HCT116 (cell line): ENCODE measurements around the gene CPA2.

Source experiments
- MAX ChIP-seq: IDR thresholded peaks from 2 replicates; pipeline ENCODE4 v1.6.1; 2012
- POLR2A ChIP-seq: IDR thresholded peaks from 2 replicates; pipeline ENCODE4 v1.7.0; 2011; ENCODE audit warnings: borderline replicate concordance; ENCODE audit not compliant: insufficient read depth, insufficient read length; ENCODE audit errors: extremely low read depth
- POLR2AphosphoS5 ChIP-seq: IDR thresholded peaks from 2 replicates; pipeline ENCODE4 v1.6.1; 2011; ENCODE audit warnings: mild to moderate bottlenecking, low read depth, low read length, moderate library complexity
- SP1 ChIP-seq: IDR thresholded peaks from 2 replicates; pipeline ENCODE4 v1.6.1; 2012; ENCODE audit warnings: low read depth
- YY1 ChIP-seq: IDR thresholded peaks from 2 replicates; pipeline ENCODE4 v1.6.1; 2011; ENCODE audit warnings: low read length, low read depth, moderate library complexity, mild to moderate bottlenecking; ENCODE audit not compliant: insufficient replicate concordance; ENCODE audit errors: extremely low read depth
- ZFX ChIP-seq: fragments of 450-650 bp; IDR thresholded peaks from 2 replicates; pipeline ENCODE4 v1.6.1; 2017
- TF ChIP-seq, protein P1 (sequence below), 3 experiments: fragments of 200-600 bp in 1 of 3; sonication (generic) in 1 of 3; IDR thresholded peaks in 2 of 3; conservative IDR thresholded peaks in 1 of 3; 2 replicates each; pipeline ENCODE4 v1.5.1; 2012 to 2017; ENCODE audit warnings: low read depth in 2 of 3, low read length in 2 of 3, antibody characterized with exemption in 1 of 3, borderline replicate concordance in 1 of 3, control low read depth in 1 of 3, mild to moderate bottlenecking in 1 of 3, mixed read lengths in 1 of 3, mixed run types in 1 of 3, moderate library complexity in 1 of 3; ENCODE audit not compliant: insufficient read depth in 1 of 3
- TF ChIP-seq, protein P2 (sequence below): IDR thresholded peaks from 2 replicates; pipeline ENCODE4 v1.6.1; 2011; ENCODE audit warnings: mild to moderate bottlenecking, low read length, moderate library complexity; ENCODE audit not compliant: insufficient replicate concordance; ENCODE audit errors: extremely low read depth
- TF ChIP-seq, protein P3 (sequence below): IDR thresholded peaks from 2 replicates; pipeline ENCODE4 v1.6.1; 2012; ENCODE audit warnings: low read depth

DNA sequence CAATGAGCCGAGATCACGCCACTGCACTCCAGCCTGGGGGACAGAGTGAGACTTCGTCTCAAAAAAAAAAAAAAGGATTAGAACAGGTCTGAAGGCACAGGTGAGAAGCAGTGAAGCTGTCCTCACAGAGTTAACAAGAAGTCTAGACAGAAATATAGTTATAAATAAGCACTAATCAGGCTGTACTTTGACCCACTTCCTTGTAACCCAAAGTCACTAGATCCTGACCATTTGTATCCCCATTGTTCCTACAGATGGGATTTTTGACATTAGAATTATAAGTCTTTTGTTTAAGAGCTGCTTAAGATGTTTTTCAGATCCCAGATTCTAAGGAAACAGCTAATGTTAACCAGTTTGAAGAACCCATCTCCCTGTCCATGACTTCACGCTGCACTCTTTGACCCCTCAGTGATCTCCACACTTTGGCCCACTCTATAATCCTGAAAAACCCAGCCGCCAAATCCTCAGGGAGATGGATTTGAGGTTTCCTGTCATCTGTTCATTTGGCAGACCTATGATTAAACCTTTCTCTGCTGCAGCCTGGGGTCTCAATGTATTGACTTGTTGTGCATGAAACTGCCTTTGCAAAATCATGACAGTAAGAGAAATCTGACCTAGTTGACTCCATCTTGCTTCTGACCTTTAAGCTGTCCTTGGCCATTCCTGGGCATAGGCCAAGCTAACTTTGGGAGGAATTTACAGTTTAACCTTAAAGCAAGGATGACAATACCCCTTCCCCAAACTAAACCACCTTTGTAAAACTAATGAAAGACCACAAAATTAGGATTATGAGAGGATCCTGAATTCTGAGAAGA lies 47.6 kb upstream of the CPA2 start:
- TF ChIP-seq, protein P1, sequence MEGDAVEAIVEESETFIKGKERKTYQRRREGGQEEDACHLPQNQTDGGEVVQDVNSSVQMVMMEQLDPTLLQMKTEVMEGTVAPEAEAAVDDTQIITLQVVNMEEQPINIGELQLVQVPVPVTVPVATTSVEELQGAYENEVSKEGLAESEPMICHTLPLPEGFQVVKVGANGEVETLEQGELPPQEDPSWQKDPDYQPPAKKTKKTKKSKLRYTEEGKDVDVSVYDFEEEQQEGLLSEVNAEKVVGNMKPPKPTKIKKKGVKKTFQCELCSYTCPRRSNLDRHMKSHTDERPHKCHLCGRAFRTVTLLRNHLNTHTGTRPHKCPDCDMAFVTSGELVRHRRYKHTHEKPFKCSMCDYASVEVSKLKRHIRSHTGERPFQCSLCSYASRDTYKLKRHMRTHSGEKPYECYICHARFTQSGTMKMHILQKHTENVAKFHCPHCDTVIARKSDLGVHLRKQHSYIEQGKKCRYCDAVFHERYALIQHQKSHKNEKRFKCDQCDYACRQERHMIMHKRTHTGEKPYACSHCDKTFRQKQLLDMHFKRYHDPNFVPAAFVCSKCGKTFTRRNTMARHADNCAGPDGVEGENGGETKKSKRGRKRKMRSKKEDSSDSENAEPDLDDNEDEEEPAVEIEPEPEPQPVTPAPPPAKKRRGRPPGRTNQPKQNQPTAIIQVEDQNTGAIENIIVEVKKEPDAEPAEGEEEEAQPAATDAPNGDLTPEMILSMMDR (IDR thresholded peaks at IDR 0.05 in 2 of 3, conservative IDR thresholded peaks at IDR 0.05 in 1 of 3; ENCODE audit: borderline replicate concordance in 1 of 3, insufficient read depth in 1 of 3, low read depth in 2 of 3, low read length in 2 of 3): no peak
- TF ChIP-seq MAX (no peak), ZFX (no peak), POLR2A (no peak), POLR2AphosphoS5 (no peak), SP1 (no peak), YY1 (no peak)
- TF ChIP-seq, protein P2, sequence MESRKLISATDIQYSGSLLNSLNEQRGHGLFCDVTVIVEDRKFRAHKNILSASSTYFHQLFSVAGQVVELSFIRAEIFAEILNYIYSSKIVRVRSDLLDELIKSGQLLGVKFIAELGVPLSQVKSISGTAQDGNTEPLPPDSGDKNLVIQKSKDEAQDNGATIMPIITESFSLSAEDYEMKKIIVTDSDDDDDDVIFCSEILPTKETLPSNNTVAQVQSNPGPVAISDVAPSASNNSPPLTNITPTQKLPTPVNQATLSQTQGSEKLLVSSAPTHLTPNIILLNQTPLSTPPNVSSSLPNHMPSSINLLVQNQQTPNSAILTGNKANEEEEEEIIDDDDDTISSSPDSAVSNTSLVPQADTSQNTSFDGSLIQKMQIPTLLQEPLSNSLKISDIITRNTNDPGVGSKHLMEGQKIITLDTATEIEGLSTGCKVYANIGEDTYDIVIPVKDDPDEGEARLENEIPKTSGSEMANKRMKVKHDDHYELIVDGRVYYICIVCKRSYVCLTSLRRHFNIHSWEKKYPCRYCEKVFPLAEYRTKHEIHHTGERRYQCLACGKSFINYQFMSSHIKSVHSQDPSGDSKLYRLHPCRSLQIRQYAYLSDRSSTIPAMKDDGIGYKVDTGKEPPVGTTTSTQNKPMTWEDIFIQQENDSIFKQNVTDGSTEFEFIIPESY: no peak
- TF ChIP-seq, protein P3, sequence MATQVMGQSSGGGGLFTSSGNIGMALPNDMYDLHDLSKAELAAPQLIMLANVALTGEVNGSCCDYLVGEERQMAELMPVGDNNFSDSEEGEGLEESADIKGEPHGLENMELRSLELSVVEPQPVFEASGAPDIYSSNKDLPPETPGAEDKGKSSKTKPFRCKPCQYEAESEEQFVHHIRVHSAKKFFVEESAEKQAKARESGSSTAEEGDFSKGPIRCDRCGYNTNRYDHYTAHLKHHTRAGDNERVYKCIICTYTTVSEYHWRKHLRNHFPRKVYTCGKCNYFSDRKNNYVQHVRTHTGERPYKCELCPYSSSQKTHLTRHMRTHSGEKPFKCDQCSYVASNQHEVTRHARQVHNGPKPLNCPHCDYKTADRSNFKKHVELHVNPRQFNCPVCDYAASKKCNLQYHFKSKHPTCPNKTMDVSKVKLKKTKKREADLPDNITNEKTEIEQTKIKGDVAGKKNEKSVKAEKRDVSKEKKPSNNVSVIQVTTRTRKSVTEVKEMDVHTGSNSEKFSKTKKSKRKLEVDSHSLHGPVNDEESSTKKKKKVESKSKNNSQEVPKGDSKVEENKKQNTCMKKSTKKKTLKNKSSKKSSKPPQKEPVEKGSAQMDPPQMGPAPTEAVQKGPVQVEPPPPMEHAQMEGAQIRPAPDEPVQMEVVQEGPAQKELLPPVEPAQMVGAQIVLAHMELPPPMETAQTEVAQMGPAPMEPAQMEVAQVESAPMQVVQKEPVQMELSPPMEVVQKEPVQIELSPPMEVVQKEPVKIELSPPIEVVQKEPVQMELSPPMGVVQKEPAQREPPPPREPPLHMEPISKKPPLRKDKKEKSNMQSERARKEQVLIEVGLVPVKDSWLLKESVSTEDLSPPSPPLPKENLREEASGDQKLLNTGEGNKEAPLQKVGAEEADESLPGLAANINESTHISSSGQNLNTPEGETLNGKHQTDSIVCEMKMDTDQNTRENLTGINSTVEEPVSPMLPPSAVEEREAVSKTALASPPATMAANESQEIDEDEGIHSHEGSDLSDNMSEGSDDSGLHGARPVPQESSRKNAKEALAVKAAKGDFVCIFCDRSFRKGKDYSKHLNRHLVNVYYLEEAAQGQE: no peak
